SW480 (cell line): ENCODE data around the gene WDCP.
A peak's percentile ranks its signal among the peaks of the same experiment; 100 is the strongest.

Experiments used
- DNase-seq: peaks from one replicate; pipeline ENCODE4 v3.0.0-alpha.2; 2016; ENCODE audit warnings: low spot score

WDCP gene

GRCh38 chr2:23992931-23993330, 54.3 kb downstream of the WDCP start:
- DNase-seq: no peak

- DNase-seq: peak; percentile 51
Measured at GRCh38 chr2:23988371-23988770, 58.8 kb downstream of the WDCP start.
